K562 (cell line): ENCODE results near the gene TOX3. TPM values are rescaled to one million over a fixed set of nuclear protein-coding genes. Genes with fewer than 3 reads are reported as not detected.

ENCODE experiments used
- ATAC-seq: fragments of 200-7000 bp; cut with Tn5 transposase; 3 replicates; pipeline ENCODE4 v1.9.1; 2020; ENCODE audit warnings: moderate library complexity
- BruUV-seq: library from RNA; stranded (reverse); fragments of 400-500 nt; replicated peaks from 2 replicates; lab custom pipeline; 2021; lab: Mats Ljungman, UMichigan
- CTCF ChIA-PET: fragments of 300-600 bp; formaldehyde crosslinking; extraction: SDS; loops from one replicate; lab custom pipeline; 2021; ENCODE audit warnings: low intra/inter-chr PET ratio; lab: Yijun Ruan, JAX
- POLR2A ChIA-PET: fragments of 300-600, 350-650 bp; sonication (Branson Sonifier 250); formaldehyde crosslinking; extraction: SDS; loops from one replicate; lab custom pipeline; 2021; ENCODE audit warnings: antibody characterized with exemption, inconsistent platforms; lab: Yijun Ruan, JAX
- DNase-seq, 4 experiments: peaks; one replicate each; pipeline versions ENCODE4 v3.0.0 to v3.0.0-alpha.2; 2011 to 2018; ENCODE audit warnings: low spot score in 3 of 4, mixed read lengths in 3 of 4; ENCODE audit errors: extremely low read depth in 1 of 4
- FAIRE-seq: peaks from 2 replicates; lab custom pipeline; 2011; peaks lifted over from hg19 to GRCh38; lab: Jason Lieb, UNC
- H2AFZ ChIP-seq: 2 replicates; pipeline ENCODE4 v1.6.0; 2011; ENCODE audit warnings: low read depth, low read length, control low read depth, inconsistent platforms
- H3K27ac ChIP-seq: fragments of 200-600 bp; 3 replicates; pipeline ENCODE4 v1.8.0; 2011; ENCODE audit warnings: low read depth, mild to moderate bottlenecking, control low read depth, inconsistent platforms, low read length, moderate library complexity, mixed read lengths; ENCODE audit errors: extremely low read depth
- H3K27me3 ChIP-seq, 2 experiments: fragments of 300-600 bp in 1 of 2; 2 replicates in 1 of 2; 3 replicates in 1 of 2; pipeline versions ENCODE4 v1.6.0 to v1.8.0; 2011; ENCODE audit warnings: inconsistent platforms in 2 of 2, low read length in 2 of 2, mild to moderate bottlenecking in 1 of 2, mixed read lengths in 1 of 2, moderate library complexity in 1 of 2; ENCODE audit not compliant: control insufficient read depth in 2 of 2, insufficient read depth in 2 of 2
- H3K36me3 ChIP-seq: fragments of 300-600 bp; 3 replicates; pipeline ENCODE4 v1.8.0; 2011; ENCODE audit warnings: mild to moderate bottlenecking, low read length, inconsistent platforms; ENCODE audit not compliant: control insufficient read depth, insufficient read depth
- H3K4me1 ChIP-seq, 2 experiments: fragments of 200-600 bp in 1 of 2; replicated peaks in 1 of 2; 2 replicates in 1 of 2; 3 replicates in 1 of 2; pipeline versions ENCODE4 v1.5.1 to v1.8.0; 2011; ENCODE audit warnings: inconsistent platforms in 2 of 2, low read length in 2 of 2, mild to moderate bottlenecking in 1 of 2, mixed read lengths in 1 of 2, moderate library complexity in 1 of 2; ENCODE audit not compliant: control insufficient read depth in 2 of 2, insufficient read depth in 2 of 2
- H3K4me2 ChIP-seq: 2 replicates; pipeline ENCODE4 v1.6.1; 2011; ENCODE audit warnings: low read length, control low read depth, inconsistent platforms, mixed read lengths; ENCODE audit not compliant: insufficient read depth
- H3K4me3 ChIP-seq: fragments of 200-600 bp; sonication (generic), shearing (Covaris generic); 2 replicates; pipeline ENCODE4 v1.5.1; 2016; ENCODE audit warnings: control low read depth, inconsistent platforms
- H3K79me2 ChIP-seq: fragments of 200-600 bp; 3 replicates; pipeline ENCODE4 v1.8.0; 2011; ENCODE audit warnings: low read length, inconsistent platforms; ENCODE audit not compliant: control insufficient read depth, insufficient read depth
- H3K9ac ChIP-seq, 2 experiments: 2 replicates each; pipeline versions ENCODE4 v1.6.0 to v1.6.1; 2011; ENCODE audit warnings: low read depth in 2 of 2, low read length in 2 of 2, control low read depth in 1 of 2, inconsistent platforms in 1 of 2, mild to moderate bottlenecking in 1 of 2, mixed read lengths in 1 of 2; ENCODE audit not compliant: insufficient read depth in 1 of 2
- H3K9me1 ChIP-seq: one replicate; pipeline ENCODE4 v1.6.0; 2011; ENCODE audit warnings: inconsistent platforms, mild to moderate bottlenecking, low read length, moderate library complexity; ENCODE audit not compliant: control insufficient read depth, insufficient read depth
- H3K9me3 ChIP-seq: replicated peaks from 2 replicates; pipeline ENCODE4 v1.5.1; 2011; ENCODE audit warnings: low read depth, low read length, inconsistent platforms; ENCODE audit not compliant: control insufficient read depth, insufficient read depth
- H4K20me1 ChIP-seq: replicated peaks from 2 replicates; pipeline ENCODE4 v1.6.1; 2011; ENCODE audit warnings: low read length, inconsistent platforms, mixed read lengths; ENCODE audit not compliant: control insufficient read depth, insufficient read depth
- EHMT2 ChIP-seq: fragments of 450-650 bp; IDR thresholded peaks from 2 replicates; pipeline ENCODE4 v1.6.1; 2018; ENCODE audit warnings: antibody characterized with exemption
- GATA2 ChIP-seq: sonication (generic); formaldehyde crosslinking; IDR thresholded peaks from 2 replicates; pipeline ENCODE4 v1.4.0; 2020; ENCODE audit warnings: mild to moderate bottlenecking, missing genetic modification reagents
- KLF13 ChIP-seq: fragments of 450-650 bp; IDR thresholded peaks from 2 replicates; pipeline ENCODE4 v1.6.1; 2016; ENCODE audit warnings: missing genetic modification characterization, low read depth, mild to moderate bottlenecking, missing compliant biosample characterization, moderate library complexity, borderline replicate concordance
- NUFIP1 ChIP-seq: fragments of 450-650 bp; IDR thresholded peaks from 2 replicates; pipeline ENCODE4 v1.6.1; 2018; ENCODE audit not compliant: partially characterized antibody
- POLR2A ChIP-seq: fragments of 450-650 bp; conservative IDR thresholded peaks from 2 replicates; pipeline ENCODE4 v1.6.1; 2016
- SIN3A ChIP-seq, 2 experiments: fragments of 150-350 bp in 1 of 2; IDR thresholded peaks; 2 replicates each; pipeline ENCODE4 v1.6.1; 2011 to 2016; ENCODE audit warnings: borderline replicate concordance in 2 of 2, low read depth in 2 of 2, low read length in 2 of 2, mild to moderate bottlenecking in 2 of 2, moderate library complexity in 2 of 2; ENCODE audit not compliant: control insufficient read depth in 1 of 2
- TFAM ChIP-seq: fragments of 250-450 bp; sonication (Bioruptor Pico); conservative IDR thresholded peaks from 2 replicates; pipeline ENCODE4 v1.5.0; 2021; ENCODE audit warnings: mild to moderate bottlenecking, moderate library complexity
- WGBS: fragments of 100-300 bp; shearing (Covaris generic); methylation state at CpG from one replicate; pipeline ENCODE4 v1.1.6; 2016; ENCODE audit warnings: low coverage, mixed read lengths; ENCODE audit not compliant: insufficient coverage; ENCODE audit errors: missing lambda C conversion rate; 5-methylcytosine and 5-hydroxymethylcytosine counted together
- in situ Hi-C: fragments of 300-500 bp; cut with MboI; formaldehyde crosslinking; loops from 4 replicates; pipeline ENCODE4 v1.15.0; 2018; ENCODE audit warnings: inconsistent platforms, mixed read lengths
- intact Hi-C: fragments of 100-400 bp; cut with micrococcal nuclease; formaldehyde crosslinking; loops from 2 replicates; pipeline ENCODE4 v1.14.2; 2022
- polyA plus RNA-seq, 8 experiments: library from polyadenylated mRNA; depleted of rRNA in 4 of 8; stranded (reverse) in 5 of 8; unstranded in 3 of 8; fragments of >200 nt; fragmentation: Nextera tagmentation in 2 of 8; fragmentation: Illumina TruSeq in 1 of 8; extraction: Ambion mirVana in 2 of 8; extraction: Trizol in 1 of 8; gene quantifications; 2 replicates each; pipeline versions ENCODE4 v1.2.1 to v1.2.3, GENCODE V29; 2011 to 2014; ENCODE audit warnings: inconsistent platforms in 1 of 8, missing spikeins in 1 of 8
- total RNA-seq, 7 experiments: library from RNA; depleted of rRNA in 6 of 7; stranded (reverse); fragments of >200 nt in 6 of 7; fragmentation: Illumina TruSeq in 2 of 7; extraction: Trizol in 2 of 7; gene quantifications; 2 replicates each; pipeline versions ENCODE4 v1.2.1 to v1.2.3, GENCODE V29; 2011 to 2021; ENCODE audit warnings: low replicate concordance in 1 of 7
- TF ChIP-seq, protein P1 (sequence below): fragments of 200-800 bp; sonication (Bioruptor generic); IDR thresholded peaks from 2 replicates; pipeline ENCODE4 v1.6.1; 2017; ENCODE audit warnings: missing genetic modification characterization, missing compliant biosample characterization
- TF ChIP-seq, protein P2 (sequence below): fragments of 450-650 bp; formaldehyde crosslinking; conservative IDR thresholded peaks from 2 replicates; pipeline ENCODE4 v1.4.0; 2022; ENCODE audit warnings: mild to moderate bottlenecking, missing genetic modification characterization

The TOX3 gene
- total and polyA plus RNA-seq, 9 of the 15 experiments (the other 6 are each of a cell fraction or from before 2014, with no cell fraction given): not detected

DNA sequence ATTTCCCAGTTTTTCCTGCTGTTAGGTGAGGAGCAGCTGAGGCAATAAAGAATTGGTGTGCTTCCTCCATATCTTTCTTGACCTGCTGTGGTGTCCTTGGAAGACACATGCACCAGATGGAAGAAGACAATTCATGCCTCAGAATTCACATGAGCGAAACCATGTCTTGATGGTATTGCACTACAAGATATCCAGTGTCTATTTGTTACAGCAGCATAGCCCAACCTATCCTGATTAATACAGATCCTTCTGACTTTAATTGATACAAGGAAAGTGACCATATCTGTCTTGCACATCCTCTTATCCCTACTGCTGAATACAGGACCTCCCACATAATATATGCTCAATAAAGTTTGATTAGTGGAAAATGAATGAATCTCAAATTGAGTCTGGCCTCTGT, 9.1 kb upstream of the TOX3 start:
- H3K36me3 ChIP-seq: no peaks in the 10 kb centered on the region
- no peaks in the 10 kb centered on the region for H3K9me3 ChIP-seq
- H3K9me1 ChIP-seq: no peaks in the 10 kb centered on the region
- H3K4me3 ChIP-seq: no peak overlapping the region
- BruUV-seq: no TSS peak
- DNase-seq: no peak
- no peak for FAIRE-seq
- H3K79me2 ChIP-seq: no peaks in the 10 kb centered on the region
- no peak overlapping the region for H3K4me2 ChIP-seq
- no peaks in the 10 kb centered on the region for H3K4me1 ChIP-seq
- TF ChIP-seq TFAM (CRISPR knock-in tag) (no peak), POLR2A (no peak), GATA2 (CRISPR knock-in tag) (no peak)
- TF ChIP-seq, protein P1, sequence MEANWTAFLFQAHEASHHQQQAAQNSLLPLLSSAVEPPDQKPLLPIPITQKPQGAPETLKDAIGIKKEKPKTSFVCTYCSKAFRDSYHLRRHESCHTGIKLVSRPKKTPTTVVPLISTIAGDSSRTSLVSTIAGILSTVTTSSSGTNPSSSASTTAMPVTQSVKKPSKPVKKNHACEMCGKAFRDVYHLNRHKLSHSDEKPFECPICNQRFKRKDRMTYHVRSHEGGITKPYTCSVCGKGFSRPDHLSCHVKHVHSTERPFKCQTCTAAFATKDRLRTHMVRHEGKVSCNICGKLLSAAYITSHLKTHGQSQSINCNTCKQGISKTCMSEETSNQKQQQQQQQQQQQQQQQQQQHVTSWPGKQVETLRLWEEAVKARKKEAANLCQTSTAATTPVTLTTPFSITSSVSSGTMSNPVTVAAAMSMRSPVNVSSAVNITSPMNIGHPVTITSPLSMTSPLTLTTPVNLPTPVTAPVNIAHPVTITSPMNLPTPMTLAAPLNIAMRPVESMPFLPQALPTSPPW (CRISPR knock-in tag): no peak
- TF ChIP-seq, all 486 proteins: peak for 0
- WGBS: 0% methylated on average over 1 of the region's 1 CpG
- intact Hi-C loops: no loop called here
- H3K27ac ChIP-seq: no peak overlapping the region
- no peaks in the 10 kb centered on the region for H3K27me3 ChIP-seq
- in situ Hi-C loops: no loop called here
- H2AFZ ChIP-seq: no peak overlapping the region
- ATAC-seq: no peak
- ChIA-PET CTCF (no interaction called here), POLR2A (no interaction called here)
- no peaks in the 10 kb centered on the region for H4K20me1 ChIP-seq
- H3K9ac ChIP-seq: no peak overlapping the region

DNA sequence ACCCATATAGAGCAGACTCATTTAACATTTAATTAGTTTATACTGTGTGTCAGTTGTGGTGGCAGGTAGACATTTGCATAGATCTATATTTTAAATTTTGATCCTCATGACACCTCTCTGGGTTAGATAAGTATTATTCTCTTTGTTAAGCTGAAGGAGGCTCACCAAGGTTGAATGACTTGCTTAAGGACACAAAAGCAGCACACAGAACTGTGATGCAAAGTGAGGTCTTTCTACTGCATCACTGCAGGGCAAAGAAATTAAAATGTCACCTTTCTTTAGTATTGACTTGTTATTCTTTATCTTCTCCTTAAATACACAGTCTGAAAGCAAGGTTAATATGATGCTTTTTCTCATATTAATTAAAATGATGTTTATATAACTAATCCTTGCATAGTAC, 8.6 kb upstream of the TOX3 start:
- no peak overlapping the region for H3K9ac ChIP-seq
- no peaks in the 10 kb centered on the region for H3K79me2 ChIP-seq
- TF ChIP-seq KLF13 (tag) (no peak), SIN3A (IDR thresholded peaks at IDR 0.05; ENCODE audit: borderline replicate concordance in 2 of 2, control insufficient read depth in 1 of 2, low read depth in 2 of 2, low read length in 2 of 2) (no peak), EHMT2 (no peak), NUFIP1 (no peak)
- TF ChIP-seq, protein P2, sequence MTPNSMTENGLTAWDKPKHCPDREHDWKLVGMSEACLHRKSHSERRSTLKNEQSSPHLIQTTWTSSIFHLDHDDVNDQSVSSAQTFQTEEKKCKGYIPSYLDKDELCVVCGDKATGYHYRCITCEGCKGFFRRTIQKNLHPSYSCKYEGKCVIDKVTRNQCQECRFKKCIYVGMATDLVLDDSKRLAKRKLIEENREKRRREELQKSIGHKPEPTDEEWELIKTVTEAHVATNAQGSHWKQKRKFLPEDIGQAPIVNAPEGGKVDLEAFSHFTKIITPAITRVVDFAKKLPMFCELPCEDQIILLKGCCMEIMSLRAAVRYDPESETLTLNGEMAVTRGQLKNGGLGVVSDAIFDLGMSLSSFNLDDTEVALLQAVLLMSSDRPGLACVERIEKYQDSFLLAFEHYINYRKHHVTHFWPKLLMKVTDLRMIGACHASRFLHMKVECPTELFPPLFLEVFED (CRISPR knock-in tag): no peak
- H3K4me1 ChIP-seq: no peaks in the 10 kb centered on the region
- no peak for ATAC-seq
- CTCF ChIA-PET: no interaction called here
- no peak overlapping the region for H2AFZ ChIP-seq
- no peak for FAIRE-seq
- H3K27me3 ChIP-seq: no peaks in the 10 kb centered on the region
- no peaks in the 10 kb centered on the region for H3K36me3 ChIP-seq
- in situ Hi-C loops (no loop called here), intact Hi-C loops (no loop called here)
- H3K9me1 ChIP-seq: no peaks in the 10 kb centered on the region
- no peaks in the 10 kb centered on the region for H4K20me1 ChIP-seq
- H3K4me3 ChIP-seq: no peak overlapping the region
- no peaks in the 10 kb centered on the region for H3K9me3 ChIP-seq
- POLR2A ChIA-PET: no interaction called here
- no peak overlapping the region for H3K27ac ChIP-seq
- DNase-seq: no peak
- H3K4me2 ChIP-seq: no peak overlapping the region
- BruUV-seq: no TSS peak
